Testis (tissue), 2 donors: ENCODE data around the gene SSR1.
"Not testable (repeated sequence)": the region's sequence is repeated elsewhere in the genome, so short reads cannot be mapped to it uniquely, and the experiment has no call there.

Experiments used
- POLR2A ChIP-seq: fragments of 450-650 bp; IDR thresholded peaks from one replicate; pipeline ENCODE4 v1.6.1; 2017; ENCODE audit warnings: antibody characterized with exemption, mild to moderate bottlenecking, moderate library complexity
- TF ChIP-seq, protein P1 (sequence below), 3 experiments: fragments of 450-650 bp in 2 of 3; fragments of 200-600 bp in 1 of 3; sonication (generic) in 1 of 3; IDR thresholded peaks; one replicate each; pipeline ENCODE4 v1.5.1; 2016 to 2019; ENCODE audit warnings: antibody characterized with exemption in 3 of 3, mild to moderate bottlenecking in 2 of 3, moderate library complexity in 1 of 3

DNA sequence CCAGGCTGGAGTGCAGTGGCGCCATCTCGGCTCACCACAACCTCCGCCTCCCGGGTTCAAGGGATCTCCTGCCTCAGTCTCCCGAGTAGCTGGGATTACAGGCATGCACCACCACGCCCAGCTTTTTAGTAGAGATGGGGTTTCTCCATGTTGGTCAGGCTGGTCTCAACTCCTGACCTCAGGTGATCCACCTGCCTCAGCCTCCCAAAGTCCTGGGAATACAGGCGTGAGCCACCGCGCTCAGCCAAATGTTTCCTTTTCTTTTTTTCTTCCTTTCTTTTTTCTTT, 49.5 kb downstream of the SSR1 start:
- not testable (repeated sequence) for TF ChIP-seq POLR2A
- TF ChIP-seq, protein P1, sequence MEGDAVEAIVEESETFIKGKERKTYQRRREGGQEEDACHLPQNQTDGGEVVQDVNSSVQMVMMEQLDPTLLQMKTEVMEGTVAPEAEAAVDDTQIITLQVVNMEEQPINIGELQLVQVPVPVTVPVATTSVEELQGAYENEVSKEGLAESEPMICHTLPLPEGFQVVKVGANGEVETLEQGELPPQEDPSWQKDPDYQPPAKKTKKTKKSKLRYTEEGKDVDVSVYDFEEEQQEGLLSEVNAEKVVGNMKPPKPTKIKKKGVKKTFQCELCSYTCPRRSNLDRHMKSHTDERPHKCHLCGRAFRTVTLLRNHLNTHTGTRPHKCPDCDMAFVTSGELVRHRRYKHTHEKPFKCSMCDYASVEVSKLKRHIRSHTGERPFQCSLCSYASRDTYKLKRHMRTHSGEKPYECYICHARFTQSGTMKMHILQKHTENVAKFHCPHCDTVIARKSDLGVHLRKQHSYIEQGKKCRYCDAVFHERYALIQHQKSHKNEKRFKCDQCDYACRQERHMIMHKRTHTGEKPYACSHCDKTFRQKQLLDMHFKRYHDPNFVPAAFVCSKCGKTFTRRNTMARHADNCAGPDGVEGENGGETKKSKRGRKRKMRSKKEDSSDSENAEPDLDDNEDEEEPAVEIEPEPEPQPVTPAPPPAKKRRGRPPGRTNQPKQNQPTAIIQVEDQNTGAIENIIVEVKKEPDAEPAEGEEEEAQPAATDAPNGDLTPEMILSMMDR (IDR thresholded peaks at IDR 0.05), result not testable (repeated sequence)
